HG03159 (cell line): ENCODE measurements around the gene RNF167.
A peak's percentile ranks its signal among the peaks of the same experiment; 100 is the strongest.

Experiments used
- ATAC-seq: cut with Tn5 transposase; IDR thresholded peaks from one replicate; pipeline ENCODE4 v1.9.1; 2021; ENCODE audit warnings: mild to moderate bottlenecking, moderate library complexity; ENCODE audit not compliant: unreplicated experiment

Gene RNF167

GRCh38 chr17:4939796-4940554 is at the start of gene RNF167, which contains the start of gene SLC25A11:
RNF167 (plus strand) TSS chr17:4940268; CDS start chr17:4940910, 642 bp downstream.
SLC25A11 (minus strand) TSS chr17:4940046; CDS start chr17:4939910, 136 bp downstream.
- ATAC-seq = peak; percentile 68

GRCh38 chr17:4891411-4892410 is 48.4 kb upstream of the RNF167 start:
- ATAC-seq = no peak

- no peak for ATAC-seq
Observed at GRCh38 chr17:4892499-4893221, 47.4 kb upstream of the RNF167 start.

- no peak for ATAC-seq
Observed at GRCh38 chr17:4893272-4893671, 46.8 kb upstream of the RNF167 start.

- ATAC-seq = no peak
Observed at GRCh38 chr17:4893721-4894560, 46.1 kb upstream of the RNF167 start.

GRCh38 chr17:4895121-4895520 is 44.9 kb upstream of the RNF167 start:
- ATAC-seq = no peak

GRCh38 chr17:4895657-4896331 is 44.3 kb upstream of the RNF167 start:
- no peak for ATAC-seq

DNA sequence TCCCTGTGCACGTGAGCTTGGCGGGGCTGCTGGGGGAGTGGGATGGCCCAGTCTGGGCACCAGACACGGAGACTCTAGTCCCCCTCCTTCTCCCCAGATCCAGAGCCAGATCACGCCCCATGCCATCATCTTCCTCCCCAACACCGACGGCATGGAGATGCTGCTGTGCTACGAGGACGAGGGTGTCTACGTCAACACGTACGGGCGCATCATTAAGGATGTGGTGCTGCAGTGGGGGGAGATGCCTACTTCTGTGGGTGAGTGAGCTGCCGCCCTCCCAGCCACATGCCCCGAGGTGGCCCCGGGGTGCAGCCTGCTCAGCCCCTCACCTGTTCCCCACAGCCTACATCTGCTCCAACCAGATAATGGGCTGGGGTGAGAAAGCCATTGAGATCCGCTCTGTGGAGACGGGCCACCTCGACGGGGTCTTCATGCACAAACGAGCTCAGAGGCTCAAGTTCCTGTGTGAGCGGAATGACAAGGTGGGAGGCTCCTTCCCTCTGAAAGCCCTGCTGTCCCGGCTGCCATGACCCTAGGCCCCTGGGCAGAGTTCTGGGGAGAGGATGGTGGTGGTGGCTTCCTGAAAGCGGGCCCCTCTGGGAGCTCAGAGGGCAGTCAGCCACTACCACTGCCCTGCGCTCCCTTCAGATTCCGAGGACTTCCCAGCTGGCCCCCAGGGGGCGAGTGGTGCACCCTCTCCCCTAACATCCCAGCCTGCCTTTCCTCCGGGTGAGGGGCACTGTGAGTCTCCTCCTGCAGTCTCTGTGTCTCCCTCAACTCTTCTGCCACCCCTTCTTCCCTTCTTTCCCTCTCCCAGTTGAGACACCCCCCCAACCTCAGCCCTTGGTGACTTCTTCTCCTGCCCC is 43.5 kb upstream of the RNF167 start:
- ATAC-seq = no peak

DNA sequence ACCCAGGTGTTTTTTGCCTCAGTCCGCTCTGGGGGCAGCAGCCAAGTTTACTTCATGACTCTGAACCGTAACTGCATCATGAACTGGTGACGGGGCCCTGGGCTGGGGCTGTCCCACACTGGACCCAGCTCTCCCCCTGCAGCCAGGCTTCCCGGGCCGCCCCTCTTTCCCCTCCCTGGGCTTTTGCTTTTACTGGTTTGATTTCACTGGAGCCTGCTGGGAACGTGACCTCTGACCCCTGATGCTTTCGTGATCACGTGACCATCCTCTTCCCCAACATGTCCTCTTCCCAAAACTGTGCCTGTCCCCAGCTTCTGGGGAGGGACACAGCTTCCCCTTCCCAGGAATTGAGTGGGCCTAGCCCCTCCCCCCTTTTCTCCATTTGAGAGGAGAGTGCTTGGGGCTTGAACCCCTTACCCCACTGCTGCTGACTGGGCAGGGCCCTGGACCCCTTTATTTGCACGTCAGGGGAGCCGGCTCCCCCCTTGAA is 42.8 kb upstream of the RNF167 start:
- no peak for ATAC-seq

DNA sequence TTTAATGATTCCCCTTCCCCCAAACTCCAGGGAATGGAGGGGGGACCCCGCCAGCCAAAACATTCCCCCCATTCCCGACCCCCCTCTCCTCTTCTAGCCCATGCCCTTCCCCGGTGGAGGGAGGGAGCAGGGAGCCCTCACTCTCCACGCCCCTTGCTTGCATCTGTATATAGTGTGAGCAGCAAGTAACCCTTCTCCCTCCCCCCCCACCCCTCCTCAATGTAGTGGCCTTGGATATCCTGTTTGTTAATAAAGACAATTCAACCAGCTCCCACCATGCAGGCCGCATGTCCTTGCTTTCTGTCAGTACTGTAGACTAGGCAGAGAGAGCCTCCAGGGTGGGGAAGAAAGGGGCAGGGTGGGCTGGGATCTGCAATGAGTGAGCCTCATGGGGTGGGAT is 42.3 kb upstream of the RNF167 start:
- no peak for ATAC-seq

- no peak for ATAC-seq
Observed at GRCh38 chr17:4898351-4898750, 41.7 kb upstream of the RNF167 start.

DNA sequence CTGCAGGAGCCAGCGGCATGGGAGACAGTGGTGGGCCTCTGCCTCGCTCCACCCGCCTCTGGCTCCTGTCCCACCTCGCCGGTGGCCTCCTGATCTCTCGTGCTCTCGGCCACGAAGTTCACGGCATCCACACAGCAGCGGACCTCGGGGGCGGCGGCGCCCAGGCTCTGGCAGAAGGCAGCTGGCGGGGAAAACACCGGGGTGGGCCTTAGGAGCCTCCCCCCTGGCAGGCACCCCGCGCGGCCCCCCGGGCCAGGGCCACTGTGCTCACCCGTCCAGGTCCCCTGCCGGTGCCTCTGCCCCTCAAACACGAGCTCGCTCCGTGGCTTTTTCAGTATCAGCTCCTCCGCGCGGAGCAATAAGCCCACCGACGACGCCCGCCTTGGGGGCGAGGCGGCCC is 41.1 kb upstream of the RNF167 start:
- ATAC-seq = no peak

DNA sequence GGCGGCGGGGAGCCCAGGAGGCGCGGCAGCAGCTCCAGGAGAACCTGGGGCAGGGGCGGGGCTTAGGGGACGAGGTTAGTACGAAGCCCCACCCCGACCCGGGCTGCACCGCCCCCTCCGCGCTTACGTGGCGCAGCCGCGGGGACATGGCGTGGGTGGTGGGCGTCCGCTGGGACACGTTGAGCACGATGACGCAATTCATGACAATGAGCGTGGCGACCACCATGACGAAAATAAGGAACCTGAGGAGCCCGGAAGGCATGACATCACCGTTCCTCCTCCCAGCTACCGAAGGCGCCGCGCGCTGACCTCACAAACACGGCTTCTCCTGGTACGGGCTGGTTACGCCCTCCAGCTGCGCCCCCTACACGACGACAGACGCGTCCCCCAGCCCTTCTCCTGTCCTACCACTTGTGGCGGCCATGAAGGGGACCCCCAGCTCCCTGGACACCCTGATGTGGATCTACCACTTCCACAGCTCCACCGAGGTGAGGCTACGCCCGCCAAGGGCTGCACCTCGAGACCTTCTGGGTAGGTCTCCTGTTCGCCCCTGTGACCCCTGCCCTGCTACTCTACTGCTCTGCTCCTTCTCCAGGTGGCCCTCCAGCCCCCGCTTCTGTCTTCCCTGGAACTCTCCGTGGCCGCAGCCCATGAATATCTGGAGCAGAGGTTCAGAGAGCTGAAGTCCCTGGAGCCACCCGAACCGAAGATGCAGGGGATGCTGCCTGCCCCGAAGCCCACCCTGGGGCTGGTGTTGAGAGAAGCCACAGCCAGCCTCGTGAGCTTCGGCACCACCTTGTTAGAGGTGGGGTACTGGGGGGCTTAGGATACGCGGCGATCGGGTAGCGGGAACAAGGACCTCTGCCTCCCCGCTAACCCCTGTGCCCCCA is 40.5 kb upstream of the RNF167 start, which contains the start of gene C17orf107:
C17orf107 (plus strand) TSS at position 196 of the 890 bp plus-strand sequence; CDS start at position 423, 227 bp downstream.
- ATAC-seq = peak; percentile 49

DNA sequence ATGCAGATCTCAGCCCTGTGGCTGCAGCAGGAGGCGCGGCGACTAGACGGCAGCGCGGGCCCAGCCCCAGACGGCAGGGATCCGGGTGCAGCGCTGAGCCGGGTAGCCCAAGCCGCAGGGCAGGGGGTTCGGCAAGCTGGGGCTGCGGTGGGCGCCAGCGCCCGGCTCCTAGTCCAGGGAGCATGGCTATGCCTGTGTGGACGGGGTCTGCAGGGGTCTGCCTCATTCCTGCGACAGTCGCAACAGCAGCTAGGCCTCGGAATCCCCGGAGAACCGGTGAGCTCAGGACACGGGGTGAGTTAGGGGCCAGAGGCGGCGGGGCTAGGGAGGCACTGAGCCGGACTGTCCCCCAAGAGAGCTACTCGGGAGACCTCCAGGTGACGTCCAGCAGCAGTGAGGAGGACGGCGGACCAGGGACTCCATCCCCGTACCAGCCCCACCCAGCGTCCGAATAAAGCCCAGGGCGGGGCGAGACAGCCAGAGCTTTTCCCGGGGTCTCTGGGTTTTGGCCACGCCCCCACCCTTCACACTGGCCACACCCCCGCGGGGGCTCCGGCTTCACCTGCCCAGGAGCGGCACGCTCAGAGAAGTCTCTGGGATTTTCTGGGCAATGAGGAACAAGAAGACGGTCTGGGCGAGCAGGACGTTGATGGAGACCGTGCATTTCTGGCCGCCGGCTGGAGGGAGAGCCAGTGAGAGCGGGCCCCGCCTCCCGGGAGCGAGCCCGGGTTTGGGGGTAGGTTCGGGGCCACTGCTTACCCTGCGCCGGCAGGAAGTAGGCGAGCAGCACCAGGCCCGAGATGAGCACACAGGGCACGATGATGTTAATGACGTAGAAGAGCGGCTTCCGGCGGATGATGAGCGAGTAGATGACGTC is 39.6 kb upstream of the RNF167 start:
- ATAC-seq = no peak

DNA sequence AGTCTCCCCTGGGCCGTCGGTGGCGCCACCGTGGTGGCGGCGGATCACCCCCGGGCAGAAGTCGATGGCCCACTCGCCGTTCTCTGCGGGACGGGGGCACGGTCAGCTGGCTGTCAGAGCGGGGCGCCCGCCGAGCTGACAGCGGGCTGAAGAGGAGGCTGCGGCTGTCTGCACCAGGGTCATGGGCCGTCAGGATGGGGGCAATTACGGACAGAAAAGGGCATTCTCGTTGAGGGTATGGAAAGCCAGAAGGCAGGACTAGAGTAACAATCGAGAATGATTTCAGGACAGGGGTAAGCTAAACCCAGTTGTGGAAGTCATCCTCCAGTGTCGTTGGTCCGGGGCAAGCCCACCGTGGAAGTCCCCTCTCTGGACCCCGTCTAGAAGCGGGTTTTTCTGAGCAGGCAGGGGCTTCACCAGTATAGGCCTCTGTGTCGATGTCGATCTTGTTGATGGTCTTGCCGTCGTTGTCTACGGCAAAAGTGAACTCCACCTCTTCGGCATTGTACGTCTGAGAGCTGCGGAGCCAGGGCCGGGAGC is 38.9 kb upstream of the RNF167 start:
- ATAC-seq = no peak
